GM21447 (cell line): ENCODE results near the gene GSG1.
"Not testable (repeated sequence)": the region's sequence is repeated elsewhere in the genome, so short reads cannot be mapped to it uniquely, and the experiment has no call there.

Experiments
- ATAC-seq: cut with Tn5 transposase; IDR thresholded peaks from one replicate; pipeline ENCODE4 v1.9.1; 2021; ENCODE audit not compliant: unreplicated experiment

The GSG1 gene

GRCh38 chr12:13093191-13093847, 10.1 kb downstream of the GSG1 start:
- ATAC-seq = no peak

DNA sequence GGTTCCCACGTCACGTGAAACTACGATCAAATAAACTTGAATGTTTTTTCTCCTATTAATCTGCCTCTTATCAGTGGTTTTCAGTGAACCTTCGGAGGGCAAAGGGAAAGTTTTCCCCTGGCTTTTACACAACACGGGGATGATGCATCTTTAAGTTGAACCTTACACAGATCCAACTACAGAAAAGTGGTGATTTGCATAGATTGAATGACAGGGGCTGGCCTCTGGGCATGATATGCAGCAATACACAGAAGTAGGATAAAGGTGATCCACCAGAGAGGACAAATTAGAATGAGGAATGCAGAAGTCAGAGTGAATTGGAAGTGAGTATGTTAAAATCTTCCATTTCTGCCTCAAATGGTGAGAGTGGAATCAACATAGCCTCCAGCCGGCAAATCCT, 11.6 kb downstream of the GSG1 start:
- no peak for ATAC-seq

GRCh38 chr12:13090054-13090453, 13.4 kb downstream of the GSG1 start:
- ATAC-seq = no peak

DNA sequence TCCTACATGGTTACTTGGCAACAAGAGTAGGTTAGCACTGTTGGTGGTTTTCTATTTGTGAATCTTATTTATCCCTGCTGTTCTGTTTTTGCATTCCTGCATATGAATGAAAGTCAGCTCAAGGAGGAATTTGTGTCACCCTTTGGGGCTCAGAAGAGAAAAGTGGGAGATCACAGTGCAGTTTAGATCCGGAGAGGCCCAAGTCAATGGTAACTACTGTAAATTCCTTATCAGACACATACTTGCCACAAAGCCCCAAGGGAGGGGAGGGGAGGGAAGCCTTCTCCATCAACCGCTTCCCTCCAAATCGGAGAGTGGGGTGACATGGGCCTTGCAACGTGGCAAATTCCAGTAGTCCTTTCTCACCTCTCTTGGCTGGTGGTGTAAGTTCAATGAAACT, 15.0 kb downstream of the GSG1 start:
- ATAC-seq = no peak

- ATAC-seq = no peak
Measured at GRCh38 chr12:13087766-13088165, 15.7 kb downstream of the GSG1 start.

DNA sequence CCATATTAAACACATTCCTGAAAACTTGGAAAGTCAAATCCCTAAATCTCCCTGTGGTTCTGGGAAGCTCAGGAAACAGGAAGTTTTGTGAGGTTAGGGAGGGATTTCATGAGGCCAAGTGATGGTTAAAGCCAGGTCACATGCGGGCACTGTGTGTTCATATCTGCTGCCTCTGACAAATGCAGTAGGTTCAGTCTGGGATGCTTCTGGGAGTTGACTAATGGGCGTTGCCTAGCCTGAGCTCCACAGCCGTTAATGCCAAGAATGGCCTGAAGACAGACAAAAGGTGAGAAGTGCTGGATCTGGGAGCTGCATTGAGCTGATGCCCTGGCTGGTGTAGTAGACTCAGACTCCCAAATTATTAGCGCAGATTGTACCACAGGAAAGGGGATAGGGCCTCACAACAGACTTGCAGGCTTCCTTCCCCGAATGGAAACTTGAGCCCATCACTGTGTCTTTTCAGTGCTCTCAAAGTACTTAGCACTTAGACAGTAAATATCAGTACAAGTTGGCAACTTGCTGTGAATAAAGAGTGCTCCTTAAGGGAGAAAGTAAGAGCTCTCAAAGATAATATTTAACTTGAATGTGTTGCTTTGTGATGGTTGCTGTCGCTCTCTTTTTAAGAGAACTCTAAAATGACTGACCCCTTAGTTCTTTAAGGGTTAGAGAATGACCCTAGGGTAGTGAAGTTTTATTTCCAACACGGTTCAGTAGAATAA, 17.3 kb downstream of the GSG1 start:
- ATAC-seq = no peak

DNA sequence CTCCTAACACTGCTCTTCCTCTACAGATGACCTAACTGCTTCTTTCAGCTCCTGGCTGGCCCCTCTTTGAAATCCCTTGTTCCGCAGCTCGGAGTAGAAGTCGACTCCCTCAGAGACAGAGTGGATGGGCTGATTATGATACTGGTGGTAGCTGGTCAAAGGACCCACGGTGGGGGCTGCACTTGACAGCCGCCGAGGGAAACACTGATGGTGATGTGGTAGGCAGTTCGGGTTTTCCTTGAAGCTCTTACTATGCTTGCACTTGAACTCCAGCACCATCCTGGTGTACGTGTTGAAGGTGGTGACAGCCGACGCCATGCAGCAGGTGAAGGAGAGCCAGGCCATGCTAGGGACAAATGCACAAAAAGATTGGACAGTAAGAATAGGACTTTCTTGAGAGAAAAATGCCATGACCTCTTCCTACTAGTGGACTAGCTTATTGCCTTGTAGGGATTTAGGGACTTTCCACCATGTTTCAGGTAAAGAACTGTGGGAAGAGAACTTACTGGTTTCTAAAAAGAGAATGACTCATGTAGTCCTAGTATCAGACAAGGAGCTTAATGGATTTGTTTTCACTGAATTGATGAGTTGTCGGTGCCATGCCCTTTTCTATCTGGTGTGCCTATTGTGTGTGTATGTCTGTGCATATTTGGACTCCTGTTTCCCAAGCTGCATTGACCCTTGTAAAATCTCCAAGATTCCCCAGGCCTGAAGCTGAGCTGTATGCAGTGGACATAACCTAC, 18.4 kb downstream of the GSG1 start:
- ATAC-seq = no peak

DNA sequence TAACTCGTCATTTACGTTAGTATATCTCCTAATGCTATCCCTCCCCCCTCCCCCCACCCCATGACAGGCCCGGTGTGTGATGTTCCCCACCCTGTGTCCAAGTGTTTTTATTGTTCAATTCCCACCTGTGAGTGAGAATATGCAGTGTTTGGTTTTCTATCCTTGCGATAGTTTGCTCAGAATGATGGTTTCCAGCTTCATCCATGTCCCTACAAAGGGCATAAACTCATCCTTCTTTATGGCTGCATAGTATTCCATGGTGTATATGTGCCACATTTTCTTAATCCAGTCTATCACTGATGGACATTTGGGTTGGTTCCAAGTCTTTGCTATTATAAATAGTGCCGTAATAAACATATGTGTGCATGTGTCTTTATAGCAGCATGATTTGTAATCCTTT, 19.8 kb downstream of the GSG1 start:
- ATAC-seq = not testable (repeated sequence)

DNA sequence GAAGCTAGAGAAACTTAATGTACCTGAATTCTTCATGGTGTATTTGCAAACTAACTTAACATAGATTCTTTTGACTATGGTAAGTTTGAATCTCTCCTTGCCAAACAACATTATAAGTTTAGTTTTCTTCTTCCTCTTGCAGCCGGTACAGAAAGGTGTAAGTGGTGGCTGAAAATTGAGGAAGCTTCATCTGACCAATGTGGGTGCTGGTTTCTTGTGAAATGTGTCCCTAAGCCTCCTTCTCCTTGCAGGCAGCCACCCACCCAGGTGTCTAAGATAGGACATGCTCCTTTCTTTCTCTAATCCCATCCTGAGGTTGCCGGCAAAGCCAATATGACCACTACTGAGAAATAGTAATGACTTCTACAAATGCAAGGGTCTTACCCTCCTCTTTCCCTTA, 20.6 kb downstream of the GSG1 start:
- ATAC-seq = no peak

DNA sequence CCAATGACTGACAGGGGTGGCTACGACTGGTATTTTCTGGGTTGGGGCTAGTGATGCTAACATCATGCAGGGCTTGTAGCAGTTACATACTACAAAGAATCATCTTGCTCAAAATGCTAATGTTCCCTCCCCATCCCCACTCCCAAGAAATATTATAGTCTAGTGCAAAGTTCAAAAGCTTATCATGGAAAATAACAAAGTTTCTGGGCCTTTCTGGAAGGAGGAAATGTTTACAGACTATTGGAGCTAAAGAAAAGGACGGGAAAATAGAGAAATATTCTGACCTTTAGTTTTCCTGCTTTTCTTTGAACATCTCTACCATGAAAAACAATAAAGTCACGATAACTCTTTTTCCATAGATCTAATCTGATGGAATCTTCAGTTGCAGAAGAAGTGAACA, 23.2 kb downstream of the GSG1 start:
- ATAC-seq = no peak

DNA sequence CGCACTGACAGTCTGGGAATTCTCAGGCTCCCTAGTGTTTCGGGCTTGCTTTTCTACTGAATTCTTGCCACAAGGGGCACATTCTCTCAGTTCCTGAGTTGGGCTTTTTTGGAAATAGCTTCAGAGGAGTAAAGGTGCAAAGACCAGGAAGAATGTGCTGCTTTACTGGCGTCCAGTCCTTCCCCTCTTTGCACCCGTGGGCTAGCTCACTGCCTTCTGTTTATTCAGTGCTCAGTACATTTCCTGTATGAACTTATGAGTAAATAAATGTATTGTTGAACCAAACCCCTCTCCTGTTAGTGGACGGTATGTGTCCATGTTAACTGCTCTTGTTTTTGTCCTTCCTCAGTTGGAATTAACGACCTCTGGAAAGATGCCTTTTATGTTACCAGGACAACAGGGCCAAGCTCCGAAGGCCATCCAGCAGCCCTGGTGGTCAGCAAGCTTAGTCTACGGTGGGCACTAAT, 24.0 kb downstream of the GSG1 start:
- no peak for ATAC-seq

DNA sequence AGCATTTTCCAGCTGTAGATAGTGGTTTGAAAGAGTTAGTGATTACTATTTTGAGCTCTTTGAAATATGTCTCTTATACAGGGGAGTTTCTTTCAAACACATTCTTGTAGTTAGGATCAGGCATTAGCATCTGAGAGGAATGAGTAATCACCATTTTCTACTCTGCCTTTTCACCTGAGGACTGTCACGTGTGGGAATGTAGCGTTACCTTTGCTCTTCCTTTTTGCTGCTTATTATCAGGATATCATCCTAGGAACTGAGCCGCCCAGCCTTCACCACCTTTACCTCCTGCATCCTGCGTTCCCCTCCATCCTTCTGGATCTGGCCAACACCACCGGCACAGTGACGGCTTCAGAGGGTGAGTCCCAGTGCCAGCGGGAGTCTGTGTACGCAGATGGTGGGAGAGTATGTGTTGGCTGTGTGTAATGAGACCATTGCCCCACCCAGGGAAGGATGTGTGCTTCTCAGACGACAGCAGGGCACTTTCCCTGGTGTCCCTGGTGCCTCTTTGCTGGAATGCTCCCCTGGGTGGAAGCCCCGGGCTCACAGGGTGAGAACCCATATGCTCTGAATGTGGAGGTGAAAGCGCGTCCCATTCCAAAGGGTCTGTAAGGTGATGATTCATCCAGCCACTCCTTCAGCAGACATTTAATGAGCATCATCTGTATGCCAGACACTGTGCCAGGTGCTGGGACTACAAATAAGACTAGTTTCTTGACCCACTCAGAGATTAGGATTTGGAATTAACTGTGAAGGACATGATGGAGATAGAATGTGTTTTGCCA, 27.5 kb downstream of the GSG1 start:
- no peak for ATAC-seq

DNA sequence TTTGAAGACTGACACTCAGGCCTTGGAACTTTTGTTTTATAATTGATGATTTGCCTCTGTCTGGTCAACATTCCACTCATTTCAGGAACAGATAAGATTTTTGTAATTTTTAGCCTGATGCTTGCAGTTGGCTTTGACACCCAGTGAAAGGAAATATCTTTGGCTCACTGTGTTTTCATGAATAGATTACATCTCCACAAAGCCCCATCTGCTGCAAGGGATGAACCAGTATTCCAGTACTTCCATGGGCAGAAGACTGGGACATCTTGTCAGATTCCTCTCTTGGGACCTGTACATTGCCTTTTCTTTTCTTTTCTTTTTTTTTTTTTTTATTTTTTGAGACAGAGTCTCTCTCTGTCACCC, 28.4 kb downstream of the GSG1 start:
- ATAC-seq = no peak

- ATAC-seq = no peak
Measured at GRCh38 chr12:13074396-13075117, 28.9 kb downstream of the GSG1 start.

- ATAC-seq = no peak
Measured at GRCh38 chr12:13073173-13073572, 30.3 kb downstream of the GSG1 start.

- ATAC-seq = no peak
Measured at GRCh38 chr12:13071305-13072280, 31.9 kb downstream of the GSG1 start.

- no peak for ATAC-seq
Measured at GRCh38 chr12:13069380-13069779, 34.1 kb downstream of the GSG1 start.

- ATAC-seq = no peak
Measured at GRCh38 chr12:13067322-13067721, 36.1 kb downstream of the GSG1 start.

GRCh38 chr12:13066459-13066858, 37.0 kb downstream of the GSG1 start:
- no peak for ATAC-seq
